Subcutaneous preadipocyte (primary cell): ENCODE data around the gene INSR. TPM values are rescaled to one million over a fixed set of nuclear protein-coding genes. Genes with fewer than 3 reads are reported as not detected.

ENCODE experiments used
- total RNA-seq: library from RNA; depleted of rRNA; stranded (reverse); fragments of >200 nt; gene quantifications from 2 replicates; pipeline ENCODE4 v1.2.3, GENCODE V29; 2012

INSR gene
- 24.0 and 24.6 TPM in 2 replicates for total RNA-seq

DNA sequence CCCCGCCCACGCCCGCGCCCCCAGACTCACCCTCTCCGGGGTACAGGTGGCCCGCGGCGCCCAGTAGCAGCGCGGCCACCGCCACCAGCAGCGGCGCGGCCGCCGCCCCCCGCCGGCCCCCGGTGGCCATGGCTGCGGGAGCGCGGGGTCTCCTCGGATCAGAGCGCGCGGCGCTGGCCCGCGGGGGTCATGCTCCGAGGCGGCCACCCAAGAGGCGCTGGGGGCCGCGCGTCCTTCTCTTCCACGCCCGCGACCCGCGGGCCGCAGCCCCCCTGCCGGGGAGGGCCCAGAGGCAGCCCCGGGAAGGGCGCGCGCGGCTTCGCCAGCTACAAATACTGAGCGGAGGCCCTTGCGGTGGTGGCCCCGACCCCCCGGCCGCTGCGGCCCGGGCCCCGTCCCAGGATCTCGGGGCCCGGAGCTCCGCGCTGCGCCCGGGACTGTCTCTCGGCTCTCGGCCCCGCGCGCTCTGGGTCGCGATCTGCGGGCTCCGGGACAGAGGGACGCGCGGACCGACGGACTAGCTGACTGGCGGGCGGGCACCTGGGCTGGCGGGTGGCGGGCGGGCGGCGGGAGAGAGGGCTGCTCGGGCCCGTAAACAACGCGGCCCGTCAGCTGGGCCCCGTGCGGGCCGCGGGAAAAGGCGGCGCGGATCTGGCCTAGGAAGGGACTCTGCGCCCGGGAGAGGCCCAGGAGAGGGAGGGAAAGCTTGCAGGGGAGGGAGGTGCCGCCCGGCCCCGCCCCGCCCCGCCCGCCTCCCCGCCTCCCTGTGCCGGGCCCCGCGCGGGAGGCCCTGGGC lies at the start of gene INSR:
INSR (minus strand) TSS at position 653 of the 796 bp plus-strand sequence; CDS start at position 130, 523 bp downstream.

DNA sequence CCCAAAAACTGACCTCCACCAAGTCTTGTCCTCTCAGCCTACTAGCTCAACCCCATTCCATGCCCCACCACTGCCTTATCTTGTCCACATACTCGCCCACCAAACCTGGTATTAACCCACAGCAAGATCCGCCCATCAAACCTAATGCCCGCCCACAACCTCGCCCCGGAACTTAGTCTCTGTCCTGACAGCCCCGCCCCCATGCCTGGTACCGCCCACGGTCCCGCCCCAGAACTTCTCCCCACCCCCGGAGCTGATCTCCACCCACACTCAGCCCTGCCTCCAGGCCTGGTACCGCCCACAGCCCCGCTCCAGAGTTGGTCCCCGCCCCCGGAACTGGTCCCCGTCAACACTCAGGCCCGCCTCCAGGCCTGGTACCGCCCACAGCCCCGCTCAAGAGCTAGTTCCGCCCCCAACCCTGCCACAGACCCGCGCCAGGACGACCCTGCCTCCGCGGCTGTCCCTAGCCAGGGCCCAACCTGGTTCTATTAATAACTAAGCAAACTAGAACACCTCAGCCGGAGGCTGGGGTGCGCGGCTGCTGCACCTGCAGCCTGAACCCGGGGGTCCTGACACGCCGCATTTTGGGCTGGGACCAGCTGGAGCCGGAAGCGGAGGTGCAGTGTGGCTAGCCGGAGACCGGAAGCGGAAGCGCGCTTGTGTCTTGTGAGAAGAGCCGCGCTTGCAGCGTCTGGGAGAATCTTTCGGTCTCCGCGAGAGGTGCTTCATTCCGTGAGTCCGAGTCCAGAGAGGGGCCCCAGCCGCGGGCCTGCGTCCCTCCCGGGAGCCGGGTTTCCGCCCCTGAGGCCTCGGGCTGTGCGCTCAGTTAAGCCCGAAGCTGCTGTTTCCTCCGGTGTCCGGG lies 224.9 kb downstream of the INSR start, which contains the start of gene ZNF557:
ZNF557 (plus strand) TSS at position 662 of the 862 bp plus-strand sequence. CDS start 5,372 bp downstream, outside the sequence.

Other genes starting within 250 kb of the INSR start
- gene MBD3L2, start 245.1 kb downstream of the INSR start, total RNA-seq: not detected in 2 replicates
- not detected in 2 replicates for gene MBD3L3, start 235.7 kb downstream of the INSR start, total RNA-seq
- 9.6 and 16.6 TPM in 2 replicates for gene ZNF557, start 224.7 kb downstream of the INSR start, total RNA-seq
- gene ARHGEF18, start 54.5 kb upstream of the INSR start, total RNA-seq: 15.8 and 24.0 TPM in 2 replicates
- gene PEX11G, start 194.6 kb upstream of the INSR start, total RNA-seq: 2.5 and 5.5 TPM in 2 replicates
- gene ZNF358, start 221.7 kb upstream of the INSR start, total RNA-seq: 14.1 and 18.0 TPM in 2 replicates
- gene MCOLN1, start 228.2 kb upstream of the INSR start, total RNA-seq: 7.8 and 8.8 TPM in 2 replicates
- 72.8 and 82.1 TPM in 2 replicates for gene PNPLA6, start 241.3 kb upstream of the INSR start, total RNA-seq